ENCODE data around the gene SLC35A2.
A peak's percentile ranks its signal among the peaks of the same experiment; 100 is the strongest.

The SLC35A2 gene

DNA sequence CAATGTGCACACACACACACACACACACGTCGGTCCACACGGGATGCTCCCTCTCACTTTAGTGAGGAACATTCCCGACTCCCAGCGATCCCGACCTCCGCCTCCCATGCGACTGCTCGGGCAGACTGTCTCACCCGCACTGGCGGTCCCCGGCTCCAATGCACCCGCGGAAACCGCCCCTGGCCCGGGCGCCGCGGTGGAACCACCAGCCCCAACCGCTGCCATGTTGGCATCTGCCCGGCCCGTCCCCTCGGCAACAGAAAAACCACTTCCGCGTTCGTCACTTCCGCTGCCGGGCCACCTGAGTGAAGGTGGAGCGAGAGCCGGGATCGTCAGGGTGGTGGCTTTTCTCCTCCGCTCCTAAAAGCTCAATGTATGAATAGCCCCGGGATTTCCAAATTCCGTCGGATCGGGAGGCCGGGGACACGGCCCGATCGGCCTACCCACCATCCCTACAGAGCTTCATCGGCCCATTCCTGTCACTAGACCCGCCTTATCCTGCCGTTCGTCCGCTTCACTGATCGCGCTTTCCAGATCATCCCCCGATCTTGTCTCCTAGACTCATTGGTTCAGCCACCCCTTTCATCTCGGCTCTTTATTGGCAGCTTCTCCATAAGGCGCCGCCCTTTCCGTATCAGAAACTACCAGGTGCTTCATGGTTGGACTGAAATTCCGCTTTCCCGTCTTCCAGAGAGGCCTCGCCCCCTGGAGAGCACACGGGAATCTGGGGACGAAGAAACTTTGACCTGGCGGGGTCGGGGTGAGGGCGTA is at the start of gene SLC35A2:
Gene SLC35A2 (minus strand): TSS at position 235 of the 771 bp plus-strand sequence. CDS start 10 bp downstream, at position 225.
- DNase-seq: peak; percentile 72

DNA sequence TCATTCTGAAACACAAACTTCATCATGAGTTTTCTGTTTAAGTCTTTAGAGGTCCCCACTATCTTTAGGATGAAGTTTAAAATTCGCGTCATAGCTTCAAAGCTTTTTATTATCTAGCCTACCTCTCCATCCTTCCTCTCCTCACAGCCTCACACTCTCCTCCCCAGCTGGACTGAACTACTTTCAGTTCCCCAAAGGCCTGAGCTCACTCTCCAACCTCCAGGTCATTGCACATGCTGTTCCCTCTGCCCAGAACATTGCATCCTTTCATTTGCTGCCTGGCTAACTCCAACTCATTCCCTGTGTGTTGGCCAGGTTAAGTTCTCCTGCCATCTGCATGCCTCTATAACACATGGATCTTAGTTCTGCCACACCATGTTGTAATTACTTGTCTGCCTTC is 48.8 kb upstream of the SLC35A2 start:
- no peak for DNase-seq

DNA sequence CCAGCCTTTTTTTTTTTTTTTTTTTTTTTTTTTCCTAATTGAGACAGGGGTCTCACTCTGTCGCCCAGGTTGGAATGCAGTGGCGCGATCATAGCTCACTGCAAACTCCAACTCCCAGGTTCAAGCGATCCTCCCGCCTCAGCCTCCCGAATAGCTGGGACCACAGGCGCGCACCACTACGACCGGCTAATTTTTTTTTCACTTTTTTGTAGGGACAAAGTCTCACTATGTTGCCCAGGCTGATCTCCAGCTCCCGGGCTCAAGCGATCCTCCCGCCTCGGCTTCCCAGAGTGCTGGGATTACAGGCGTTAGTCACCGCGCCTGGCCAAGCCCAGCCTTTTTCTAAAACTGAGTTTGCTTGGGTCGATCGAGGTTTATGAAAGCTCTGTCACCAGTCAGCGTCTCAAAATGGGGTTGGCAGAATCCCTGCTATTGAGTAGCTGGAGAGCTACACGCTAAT is 47.2 kb upstream of the SLC35A2 start:
- no peak for DNase-seq

DNA sequence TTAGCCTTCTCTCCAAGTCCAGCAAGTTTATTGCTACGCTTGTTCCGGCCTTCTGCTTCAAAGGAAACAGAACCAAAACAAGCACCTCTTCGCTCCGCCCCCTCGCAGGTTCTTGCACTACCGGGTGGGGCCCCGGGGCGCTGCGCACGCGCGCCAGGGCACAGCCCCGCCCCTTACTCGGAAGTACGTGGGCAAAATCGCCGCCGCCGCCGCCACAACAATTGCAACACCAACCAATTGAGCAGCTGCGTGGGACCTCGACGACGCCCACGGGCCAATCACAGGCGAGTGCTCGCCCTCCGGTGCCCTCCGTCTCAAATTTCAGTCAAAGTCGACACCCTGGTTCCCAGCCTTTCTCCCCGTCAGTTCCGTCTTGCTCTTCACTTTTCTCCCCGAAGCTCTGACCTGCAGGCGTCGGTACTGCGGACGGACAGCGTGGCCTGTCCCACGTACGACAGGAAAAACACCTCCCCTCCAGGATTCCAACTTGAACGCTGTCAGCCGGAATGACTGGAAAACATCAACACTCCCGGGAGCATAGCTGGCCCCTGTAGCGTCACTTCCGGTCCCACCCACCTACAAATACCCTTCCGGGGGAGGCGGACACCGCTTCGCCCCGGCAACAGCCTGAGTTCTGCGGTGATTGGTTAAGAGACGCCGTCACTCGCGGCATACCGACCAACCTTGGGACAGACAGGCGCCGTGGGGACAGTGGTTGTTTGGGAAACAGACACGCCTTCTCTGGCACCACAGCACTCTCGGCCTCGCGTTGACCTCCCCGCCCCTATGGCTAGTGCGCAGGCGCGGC is 46.6 kb upstream of the SLC35A2 start:
- peak; percentile 92 for DNase-seq

DNA sequence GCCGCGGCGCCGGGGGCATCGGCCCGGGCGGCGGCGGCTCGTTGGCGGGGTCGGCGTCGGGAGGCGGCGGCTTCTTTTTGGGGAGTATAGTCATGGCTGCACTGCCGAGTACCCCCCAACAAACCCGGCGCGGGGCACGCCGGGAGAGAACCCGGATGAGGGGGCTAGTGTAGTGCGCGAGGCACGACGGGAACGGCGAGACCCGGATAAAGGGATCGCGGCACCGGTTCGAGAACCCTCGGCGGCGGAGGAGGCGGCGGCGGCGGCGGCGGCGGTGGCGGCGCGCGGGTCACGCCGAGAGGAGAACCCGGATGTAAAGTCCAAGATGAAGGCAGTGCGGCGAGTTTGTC is 46.0 kb upstream of the SLC35A2 start, which contains the start of gene OTUD5:
Gene OTUD5 (minus strand): TSS at position 131 of the 350 bp plus-strand sequence. CDS start 37 bp downstream, at position 94.
- peak; percentile 65 for DNase-seq

DNA sequence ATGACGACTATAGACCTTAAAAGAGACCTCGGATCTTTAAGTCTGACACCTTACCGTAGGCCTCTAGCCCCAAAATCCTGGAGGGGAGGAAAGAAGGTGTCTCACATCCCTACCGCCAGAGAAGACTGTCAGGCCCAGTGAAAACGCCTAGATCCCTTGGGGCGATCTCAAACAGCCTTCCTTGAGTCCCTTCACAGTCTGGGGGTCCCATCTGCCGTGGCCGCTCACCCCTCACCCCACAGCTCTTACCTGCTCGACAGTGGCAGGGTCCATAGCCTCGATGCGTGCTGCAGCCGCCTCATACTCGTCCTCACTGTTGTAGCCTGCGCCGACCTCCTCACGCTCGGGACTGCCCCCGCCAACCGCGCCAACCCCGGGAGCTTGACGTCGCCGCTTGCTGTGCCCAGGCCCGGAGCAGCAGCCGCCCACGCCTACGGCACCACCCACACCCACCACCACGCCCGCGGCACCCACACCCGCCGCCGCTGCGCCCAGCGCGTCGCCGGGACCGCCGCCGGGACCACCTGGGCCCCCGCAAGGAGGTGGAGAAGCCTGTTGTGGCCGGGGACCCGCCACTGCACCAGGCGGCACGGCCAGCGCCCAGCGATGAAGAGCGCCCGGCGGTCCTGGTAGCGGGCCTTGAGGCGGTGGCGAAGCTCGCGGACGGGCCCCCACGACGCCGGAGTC is 45.4 kb upstream of the SLC35A2 start:
- no peak for DNase-seq

DNA sequence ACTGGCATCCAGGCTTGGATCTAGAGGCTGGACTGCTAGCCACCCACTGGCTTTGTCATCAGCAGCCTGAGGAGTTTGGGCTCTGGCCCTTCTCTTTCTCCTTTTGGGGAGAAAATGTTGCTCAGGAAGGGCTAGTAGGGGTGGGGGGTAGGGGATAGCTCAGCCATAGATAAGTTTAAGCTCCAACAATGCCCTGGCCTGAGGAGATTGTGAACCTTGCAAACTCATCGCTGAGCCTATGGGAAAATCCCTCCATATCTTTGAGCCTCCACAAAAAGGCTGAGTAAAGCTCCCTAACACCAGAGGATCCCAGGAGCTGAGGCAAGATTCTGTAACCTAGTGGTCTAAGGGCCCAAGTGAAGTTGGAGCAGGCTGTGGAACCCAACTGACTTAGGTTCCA is 37.1 kb upstream of the SLC35A2 start:
- no peak for DNase-seq

DNA sequence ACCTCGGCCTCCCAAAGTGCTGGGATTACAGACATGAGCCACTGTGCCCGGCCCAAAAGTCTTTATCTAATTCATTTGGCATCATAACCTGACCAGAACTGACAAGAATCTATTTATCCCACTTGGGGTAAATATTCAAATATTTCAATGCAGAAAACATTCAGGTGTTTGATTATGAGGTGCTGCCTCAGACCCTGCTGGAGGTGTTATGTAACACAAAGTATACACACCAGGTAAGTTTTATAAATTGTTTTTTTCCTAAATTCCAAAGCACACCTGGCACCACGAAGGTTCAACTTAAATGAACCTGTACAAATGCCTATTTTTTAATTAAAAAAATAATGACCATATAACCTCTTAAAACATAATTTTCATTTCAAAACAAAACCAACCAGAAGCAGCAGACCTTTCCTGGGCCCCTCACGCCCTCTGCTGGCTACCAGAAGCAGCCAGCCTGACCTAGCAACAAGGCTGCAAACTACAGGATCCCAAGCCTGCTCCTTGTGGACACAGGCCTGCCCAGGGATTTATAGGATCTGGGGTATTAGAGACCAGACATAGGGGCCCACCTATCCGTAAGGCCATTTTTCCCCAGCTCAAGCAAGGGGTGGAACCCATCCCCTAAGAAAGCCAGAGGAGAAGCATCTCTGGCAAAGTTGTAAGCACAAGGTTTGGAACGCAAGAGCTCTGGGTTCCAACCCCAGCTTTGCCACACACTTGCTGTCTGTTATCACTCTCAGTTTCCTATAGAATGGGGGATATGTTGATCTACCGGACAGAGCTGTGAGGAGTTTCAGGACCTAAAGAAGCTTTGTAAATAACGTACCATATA is 34.3 kb upstream of the SLC35A2 start:
- no peak for DNase-seq

DNA sequence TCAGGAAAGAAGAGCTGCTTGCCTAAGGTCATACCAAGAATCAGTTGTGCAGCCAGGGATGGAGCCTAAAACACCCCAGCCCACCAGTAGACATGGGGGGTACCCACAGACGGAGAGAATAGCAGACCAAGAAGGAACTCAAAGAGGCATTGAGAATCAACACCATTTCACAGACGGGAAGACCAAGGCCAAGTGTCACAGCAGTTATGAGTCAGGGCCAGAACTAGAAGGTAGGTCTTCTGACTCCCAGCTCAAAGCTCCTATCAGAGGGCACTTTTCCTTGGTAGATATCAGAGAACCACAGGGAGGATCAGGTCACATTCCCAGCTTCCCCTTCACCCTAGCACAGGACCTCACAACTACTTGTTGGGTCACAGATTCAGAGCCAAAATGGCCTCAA is 31.4 kb upstream of the SLC35A2 start:
- DNase-seq: no peak

DNA sequence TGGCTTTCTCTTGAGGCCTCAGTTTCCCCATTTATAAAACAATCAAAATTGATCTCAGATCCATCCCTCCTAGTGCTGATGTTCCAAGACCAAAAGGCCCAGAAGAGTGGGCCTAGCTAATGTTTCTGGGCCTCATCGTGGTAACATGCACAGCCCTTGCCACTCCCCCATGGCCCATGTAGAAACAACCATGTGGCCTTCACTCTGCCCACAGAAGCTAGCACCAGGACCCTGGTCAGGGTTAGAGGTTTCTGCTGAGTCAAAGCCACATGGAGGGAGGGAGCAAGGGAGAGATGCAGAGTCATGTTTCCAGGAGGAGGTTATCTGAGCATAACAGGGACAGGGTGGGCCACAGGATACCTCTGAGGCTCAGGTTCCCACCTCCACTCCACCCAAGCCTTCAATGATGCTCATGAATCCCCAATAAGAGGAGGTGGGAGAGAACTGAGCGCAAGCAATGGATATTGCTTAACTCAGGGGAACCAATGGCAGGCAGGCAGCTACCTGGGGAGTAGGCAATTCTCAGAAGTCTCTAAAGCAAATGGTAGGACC is 29.0 kb upstream of the SLC35A2 start:
- DNase-seq: no peak

DNA sequence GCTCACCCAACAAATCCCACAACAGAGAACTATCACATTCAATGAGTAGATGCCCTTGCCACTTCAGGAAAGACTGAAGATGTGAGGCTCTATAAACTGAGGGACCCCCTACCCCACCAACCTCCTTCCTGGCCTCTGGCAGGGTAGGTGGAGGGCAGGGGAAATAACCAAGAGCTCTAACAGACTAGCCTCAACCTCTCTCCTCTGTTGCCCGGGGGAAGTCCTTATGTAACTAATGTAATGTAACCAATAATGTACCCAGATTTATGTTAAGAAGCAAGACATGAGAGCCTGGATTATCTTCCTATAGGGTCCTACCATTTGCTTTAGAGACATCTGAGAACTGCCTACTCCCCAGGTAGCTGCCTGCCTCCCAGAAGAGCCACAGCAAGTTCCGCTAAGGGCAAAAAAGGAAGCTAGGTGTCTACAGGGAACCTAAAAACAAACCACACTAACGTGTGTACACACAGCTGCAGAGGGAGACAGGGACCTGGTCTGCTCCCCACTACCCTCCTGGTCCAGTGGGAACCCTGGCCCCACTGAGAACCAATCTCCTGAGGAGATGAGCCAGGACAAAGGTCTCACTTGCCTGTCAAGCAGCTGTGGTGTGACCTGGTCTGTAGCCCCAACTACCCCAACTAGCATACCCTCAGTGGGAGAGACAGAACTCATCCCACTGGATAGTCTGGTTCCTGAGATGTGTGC is 28.2 kb upstream of the SLC35A2 start:
- no peak for DNase-seq

DNA sequence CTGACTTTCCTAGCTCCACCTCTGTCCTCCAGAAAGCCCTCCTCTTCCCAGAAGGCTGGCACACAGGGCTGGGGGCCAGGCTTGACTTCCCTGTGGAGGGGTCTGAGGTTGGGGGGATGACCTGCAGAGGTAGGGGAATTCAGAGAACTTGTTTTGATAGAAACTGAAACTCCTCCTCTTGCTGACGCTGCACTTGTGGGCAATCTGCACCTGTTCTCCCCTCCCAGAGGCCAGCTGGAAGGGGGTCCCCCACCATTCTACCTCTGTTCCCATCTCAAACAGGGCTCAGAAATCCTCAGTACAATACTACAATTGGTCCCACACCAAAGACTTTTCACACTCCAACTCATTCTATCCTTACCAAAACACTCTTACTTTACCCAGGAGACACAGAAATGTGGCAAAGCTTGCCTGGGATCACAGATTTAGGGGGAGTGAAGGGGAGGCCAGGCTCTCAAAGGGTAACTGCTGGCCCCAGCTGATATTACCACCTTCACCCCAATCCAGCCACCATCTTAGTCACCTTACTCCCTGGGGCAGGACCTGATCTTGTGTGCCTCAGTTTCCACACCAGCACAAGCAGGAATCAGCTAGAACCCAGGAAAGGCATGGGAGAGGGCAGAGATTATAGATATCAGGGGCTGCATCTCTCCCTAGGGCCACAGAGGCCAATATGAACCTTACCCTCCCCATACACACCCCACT is 27.4 kb upstream of the SLC35A2 start:
- no peak for DNase-seq

DNA sequence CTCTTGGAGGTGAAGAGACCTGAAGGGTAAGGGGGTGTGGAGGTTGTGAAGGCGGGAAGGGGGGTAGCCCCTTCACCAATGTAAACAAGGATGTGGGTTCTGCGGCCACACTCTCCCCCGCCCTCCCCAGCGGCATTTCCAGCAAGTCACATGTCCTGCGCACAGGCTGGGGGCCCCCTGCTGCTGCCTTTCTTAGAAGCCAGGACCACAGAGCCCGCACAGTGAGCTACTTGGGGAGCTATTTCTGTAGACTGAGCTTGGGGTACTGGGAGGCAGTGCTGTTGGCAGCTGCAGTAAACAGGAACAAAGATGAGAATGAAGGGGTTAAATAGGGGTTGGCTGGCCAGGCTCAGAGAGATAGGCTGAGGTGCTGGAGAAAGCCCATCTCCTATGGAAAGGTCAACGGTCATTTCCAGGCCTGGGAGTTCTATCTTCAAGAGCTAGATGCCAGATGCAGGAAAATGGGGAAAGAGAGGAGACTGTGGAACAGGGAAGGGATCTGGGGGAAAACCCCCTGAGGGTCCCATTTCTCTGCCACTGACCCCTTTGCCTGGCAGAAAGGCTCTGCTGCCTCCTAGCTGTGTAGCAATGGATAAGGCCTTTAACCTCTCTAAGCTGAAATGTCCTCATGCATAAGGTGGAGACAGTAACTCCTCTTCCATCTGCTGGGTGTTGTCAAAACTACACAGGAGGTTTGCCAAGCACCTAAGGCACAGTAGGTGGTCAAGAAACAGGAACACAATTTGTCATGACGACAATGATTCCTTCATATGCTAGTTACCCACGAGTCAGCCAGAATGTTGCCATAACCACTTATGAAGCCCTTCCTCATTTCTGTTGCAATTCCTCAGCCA is 25.8 kb upstream of the SLC35A2 start:
- no peak for DNase-seq

DNA sequence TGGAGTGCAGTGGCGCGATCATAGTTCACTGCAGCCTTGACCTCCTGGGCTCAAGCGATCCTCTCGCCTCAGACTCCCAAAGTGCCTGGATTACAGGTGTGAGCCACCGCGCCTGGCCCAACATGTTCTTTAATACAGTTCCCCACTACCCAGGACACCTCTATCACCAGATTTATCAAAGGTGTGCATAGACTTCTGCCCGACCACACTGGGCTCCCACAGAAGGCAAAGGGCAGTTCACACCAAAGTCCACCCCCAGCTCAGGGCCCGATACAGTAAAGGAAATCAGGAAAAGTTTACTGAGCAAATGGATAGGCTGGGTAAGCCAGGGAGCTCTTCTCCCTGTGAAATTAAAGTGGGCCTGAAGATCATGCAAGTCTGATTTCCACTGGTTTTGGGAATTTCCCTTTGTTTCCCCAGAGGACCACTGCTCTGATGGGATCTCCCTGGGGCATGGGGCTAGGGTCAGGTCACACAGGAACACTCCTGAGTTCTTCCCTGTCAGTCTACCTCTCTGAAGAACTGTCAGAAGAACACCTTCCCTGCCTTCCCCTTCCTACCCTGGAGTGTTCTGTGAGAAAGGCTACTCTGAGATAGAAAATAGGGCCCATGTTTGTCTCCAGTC is 25.1 kb upstream of the SLC35A2 start:
- DNase-seq: no peak

DNA sequence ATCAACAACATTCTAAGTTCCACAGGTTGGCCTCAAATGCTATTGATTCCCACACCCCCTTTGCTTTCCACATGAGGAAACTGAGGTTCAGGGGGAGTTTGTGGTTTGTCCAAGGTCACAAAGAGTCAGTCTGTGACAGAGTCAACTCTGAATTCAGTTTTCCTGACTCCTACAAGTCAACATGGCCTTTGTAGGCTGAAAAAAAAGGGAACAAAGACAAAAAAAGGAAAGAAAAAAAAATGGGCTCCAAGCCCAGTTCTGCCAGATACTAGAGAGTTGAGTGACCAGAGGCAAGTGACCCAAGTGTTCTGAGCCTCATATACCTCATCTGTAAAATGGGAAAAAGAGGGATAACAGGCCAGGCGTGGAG is 23.8 kb upstream of the SLC35A2 start:
- DNase-seq: no peak

DNA sequence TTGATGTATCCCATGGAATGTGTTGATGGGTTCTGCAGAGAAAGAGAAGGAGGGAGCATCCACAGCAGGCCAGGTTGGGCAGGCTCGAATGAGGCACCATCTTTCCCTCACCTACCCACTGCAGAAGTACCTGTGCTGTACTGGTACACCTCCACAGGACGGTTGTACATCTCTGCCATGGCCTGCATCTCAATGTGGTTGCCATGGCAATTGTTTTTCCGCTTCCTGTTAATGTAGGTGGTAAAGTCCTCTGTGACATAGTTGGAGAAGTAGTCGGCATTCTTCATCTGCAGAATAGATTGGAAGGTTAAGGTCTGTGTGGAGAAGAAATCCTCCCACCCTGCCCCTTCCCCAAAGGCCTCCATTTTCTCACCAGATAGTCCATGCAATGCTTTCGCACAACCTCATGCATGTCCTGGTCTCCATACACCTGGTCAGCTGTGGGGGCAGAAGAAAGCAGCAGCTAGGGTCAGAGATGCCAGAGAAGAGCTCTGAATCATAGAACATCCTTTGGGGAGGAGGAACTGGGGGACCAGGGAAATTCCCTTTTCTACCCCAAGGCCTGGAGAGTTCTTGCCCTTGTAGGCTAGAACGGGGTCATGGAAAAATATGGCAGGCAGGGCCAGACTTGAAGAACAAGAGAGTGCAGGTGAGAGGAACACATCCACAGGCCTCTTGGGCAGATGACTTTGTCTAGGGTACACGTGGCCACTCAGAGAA is 23.3 kb upstream of the SLC35A2 start:
- no peak for DNase-seq

DNA sequence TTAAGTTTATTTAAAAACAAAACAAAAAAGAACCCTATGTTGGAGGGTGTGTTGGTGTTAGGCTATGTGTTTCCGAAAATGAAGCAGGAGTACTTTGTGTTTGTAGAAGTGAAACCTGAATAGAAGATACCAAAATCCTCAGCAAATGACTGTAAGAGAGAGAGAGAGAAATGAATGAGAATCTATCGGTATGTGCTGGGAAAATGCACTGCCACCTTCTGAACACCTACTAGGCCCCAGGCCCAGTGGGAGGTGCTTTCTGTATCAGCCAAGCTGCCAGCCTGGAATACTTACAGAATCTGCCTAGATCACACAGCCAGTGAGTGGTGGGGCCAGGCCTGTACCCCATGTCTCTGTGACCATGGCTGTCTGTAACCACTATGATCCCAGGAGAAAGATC is 22.3 kb upstream of the SLC35A2 start:
- no peak for DNase-seq

DNA sequence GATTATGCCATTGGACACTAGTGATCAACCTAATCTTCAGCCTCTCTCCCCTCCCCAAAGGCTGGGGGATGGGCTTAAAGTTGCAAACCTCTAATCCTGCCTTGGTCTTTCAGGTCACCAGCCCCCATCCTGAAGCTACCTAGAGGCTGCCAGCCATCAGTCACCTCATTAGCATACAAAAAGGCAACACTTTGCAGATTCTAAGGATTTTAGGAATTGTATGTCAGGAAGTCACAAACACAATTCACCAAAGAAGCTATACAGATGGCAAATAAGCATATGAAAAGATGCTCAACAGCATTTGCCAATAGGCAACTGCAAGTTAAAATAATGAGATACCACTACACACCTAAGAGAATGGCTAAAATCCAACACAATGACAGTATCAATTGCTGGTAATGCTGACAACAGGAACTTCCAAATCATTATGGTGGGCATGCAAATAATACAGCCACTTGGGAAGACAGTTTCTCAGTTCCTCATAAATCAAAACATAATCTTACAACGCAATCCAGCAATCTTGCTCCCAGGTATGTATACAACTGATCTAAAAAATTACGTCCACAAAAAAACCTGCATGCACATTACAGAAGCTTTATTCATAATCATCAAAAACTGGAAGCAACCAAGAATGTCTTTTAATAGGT is 16.4 kb upstream of the SLC35A2 start:
- DNase-seq: no peak

Data from NCI-H1105 (cell line).